HTR-8/SVneo (cell line): Measurements from ENCODE around the gene PIGB.
"Not testable (repeated sequence)": the region's sequence is repeated elsewhere in the genome, so short reads cannot be mapped to it uniquely, and the experiment has no call there.

Experiments used
- DNase-seq: peaks from one replicate; pipeline ENCODE4 v3.0.0; 2011; ENCODE audit warnings: low spot score, mixed read lengths; ENCODE audit not compliant: insufficient read length
- FAIRE-seq: peaks from 2 replicates; lab custom pipeline; 2011; peaks lifted over from hg19 to GRCh38; lab: Jason Lieb, UNC

Gene PIGB

DNA sequence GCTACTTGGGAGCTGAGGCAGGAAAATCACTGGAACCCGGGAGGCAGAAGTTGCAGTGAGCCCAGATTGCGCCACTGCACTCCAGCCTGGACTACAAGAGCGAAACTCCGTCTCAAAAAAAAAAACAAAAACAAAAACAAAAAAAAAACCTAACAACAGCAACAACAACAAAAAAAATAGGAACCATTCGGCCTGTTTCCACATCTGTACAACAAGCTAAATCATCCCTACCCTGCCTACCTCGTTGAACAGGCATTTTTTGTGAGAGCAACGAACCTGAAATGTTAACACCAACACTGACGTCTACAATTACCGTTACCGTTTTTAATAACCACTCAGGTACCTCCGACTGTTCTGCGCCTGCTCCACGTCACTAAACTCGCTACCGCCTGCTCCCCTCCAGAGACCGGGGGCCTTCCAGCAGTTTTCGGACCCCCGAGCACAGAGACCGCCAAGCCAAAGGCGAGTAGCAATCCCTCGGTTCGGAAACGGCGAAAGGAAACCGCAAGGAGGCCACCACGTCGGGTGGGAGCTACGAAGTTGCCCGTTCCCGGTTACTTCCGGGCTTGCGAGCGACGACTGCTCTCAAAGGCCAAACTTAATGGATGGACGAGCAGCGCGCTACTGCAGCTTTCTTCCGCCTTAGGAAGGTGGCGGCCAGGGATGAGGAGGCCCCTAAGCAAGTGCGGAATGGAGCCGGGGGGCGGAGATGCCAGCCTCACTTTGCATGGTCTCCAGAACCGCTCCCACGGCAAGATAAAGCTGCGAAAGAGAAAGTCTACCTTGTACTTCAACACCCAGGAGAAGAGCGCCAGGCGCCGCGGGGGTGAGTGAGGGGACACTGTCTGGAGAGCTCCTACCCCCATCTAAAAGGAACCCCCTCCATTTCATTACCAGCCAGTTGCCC, at the start of gene PIGB, which contains the start of gene PIGBOS1:
Gene PIGB, plus strand, starts transcription at position 635 of the 907 bp plus-strand sequence. Its CDS starts 29 bp downstream, at position 664.
Gene PIGBOS1, minus strand, starts transcription at position 536 of the 907 bp plus-strand sequence. CDS start 1,331 bp downstream, outside the sequence.
- peak; percentile 28 for FAIRE-seq

DNA sequence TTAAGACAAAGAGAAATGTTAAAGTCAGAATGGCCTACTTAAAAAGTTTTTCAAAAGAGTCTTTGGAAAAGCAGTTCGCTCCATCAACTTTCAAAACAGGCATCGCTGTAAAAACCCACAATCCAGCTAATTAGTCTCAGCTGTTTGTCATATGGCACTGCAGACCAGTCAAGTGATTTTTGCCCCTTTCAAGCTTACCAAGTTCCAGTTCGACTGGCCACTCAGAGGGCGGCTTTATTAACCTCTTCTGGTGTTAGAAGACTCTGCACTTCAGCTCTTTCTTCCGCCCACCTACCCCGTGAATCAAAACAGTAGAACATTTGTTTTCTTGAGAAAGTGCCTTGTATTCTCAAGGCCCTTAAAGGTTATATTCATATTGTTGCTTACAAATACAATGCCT, 48.7 kb upstream of the PIGB start:
- DNase-seq (no peak), FAIRE-seq (no peak)

More for the DNA sequence above, at the start of gene PIGB, which contains the start of gene PIGBOS1:
- DNase-seq: peak; percentile 75

DNA sequence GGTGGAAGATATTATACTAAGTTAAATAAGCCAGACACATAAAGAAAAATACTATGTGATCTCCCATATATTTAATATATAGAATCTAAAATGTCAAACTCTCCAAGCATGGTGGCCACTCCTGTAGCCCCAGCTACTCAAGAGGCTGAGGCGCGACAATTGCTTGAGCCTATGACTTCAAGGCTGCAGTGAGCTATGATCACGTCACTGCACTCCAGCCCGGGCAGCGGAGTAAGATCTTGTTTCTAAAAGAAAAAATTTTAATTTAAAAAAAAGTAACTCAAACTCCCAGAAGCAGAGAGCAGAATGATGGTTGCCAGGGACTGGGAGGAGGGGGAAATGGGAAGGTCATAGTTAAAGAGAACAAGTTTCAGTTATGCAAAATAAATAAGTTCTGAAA, 42.7 kb upstream of the PIGB start:
- DNase-seq: no peak
- no peak for FAIRE-seq

DNA sequence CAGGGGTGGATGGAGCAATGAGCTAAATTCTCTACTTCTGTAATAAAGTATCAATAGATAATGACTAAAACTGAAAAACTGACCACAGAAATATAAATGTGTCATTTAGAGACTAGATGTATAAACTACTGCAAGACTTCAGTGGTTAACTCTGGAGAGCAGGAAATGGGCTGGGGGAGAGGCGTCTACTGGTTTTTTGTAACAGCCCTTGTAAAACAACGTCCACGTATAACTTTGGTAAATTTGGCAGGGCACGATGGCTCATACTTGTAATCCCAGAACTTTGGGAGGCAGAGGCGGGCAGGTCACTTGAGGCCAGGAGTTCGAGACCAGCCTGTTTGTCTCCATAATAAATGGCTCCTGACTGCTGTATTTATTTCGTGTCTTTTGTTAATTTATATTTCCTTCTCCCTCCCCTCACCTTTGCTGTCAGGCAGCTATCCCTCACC, 41.9 kb upstream of the PIGB start:
- FAIRE-seq (no peak), DNase-seq (no peak)

DNA sequence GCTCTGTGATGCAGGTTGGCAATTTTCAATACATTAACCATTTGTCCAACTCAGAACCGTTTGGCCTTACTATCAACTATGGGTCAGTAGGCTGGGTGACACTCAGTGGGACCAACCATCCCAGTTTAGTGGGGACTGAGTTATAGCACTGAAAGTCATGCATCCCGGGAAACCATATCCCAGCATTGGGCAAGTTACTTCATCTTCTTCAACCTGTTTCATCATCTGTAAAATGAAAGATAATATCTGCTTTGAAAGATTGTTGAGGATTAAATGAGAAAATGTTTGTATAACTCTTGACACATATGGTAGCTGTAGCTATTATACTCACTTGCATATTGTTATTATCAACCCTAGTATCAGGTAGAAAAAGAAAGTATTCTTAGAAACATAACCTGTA, 41.3 kb upstream of the PIGB start:
- FAIRE-seq (no peak), DNase-seq (no peak)

DNA sequence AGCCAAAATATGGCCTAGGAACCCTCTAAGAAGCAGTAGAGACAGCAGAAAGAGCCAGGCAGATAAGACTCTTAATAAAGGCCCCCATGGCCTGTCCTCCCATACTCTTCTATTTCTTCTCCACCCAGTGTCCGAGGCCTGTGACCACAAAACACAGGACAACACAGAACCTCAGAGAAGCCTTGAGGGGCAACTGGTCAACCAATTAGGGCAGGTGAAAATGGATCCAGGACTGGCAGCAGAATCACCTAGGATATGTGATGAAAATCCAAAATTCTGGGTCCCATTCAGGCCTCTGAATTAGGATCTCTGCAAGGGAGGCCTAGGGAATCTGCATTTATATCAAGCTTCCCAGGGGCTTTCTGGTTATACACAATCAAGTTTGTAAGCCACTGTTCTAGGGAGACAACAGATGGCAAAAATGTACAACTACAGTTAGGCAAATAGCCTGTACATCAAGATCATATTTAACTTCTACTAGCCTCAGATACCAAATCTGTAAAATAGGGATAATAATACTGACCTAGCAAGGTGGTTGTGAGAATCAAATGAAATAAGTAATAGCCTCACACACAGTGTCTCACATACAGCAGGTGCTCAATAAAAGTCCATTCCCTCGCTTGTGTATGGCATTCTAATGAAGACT, 39.8 kb upstream of the PIGB start:
- FAIRE-seq (no peak), DNase-seq (no peak)

DNA sequence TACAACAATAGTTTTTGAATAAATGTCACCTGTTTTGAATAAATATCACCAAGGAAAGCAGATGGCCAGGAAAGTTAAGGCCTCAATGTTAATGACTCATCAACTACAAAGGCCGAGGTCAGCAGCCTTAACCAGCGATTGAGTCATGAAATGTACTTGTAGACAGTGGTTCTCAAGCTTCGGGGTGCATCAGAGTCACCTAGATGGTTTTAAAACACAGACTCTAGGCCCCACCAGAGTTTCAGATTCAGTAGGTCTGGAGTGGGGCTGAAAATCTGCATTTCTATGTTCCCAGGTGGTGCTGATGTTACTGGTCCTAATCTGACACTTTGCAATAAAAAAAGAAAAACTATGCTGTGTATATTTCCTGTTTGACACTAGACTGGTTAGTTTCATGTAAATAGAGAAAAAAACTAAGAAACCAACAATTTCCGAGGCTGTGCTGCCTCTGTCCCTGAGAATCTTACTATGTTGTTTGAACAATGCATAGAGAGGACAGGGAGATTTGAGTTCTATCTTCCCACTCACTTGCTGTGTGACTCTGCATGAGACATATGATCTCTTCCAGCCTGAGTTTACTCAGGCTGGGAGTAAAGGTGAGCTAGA, 39.2 kb upstream of the PIGB start:
- FAIRE-seq: no peak
- DNase-seq: no peak

DNA sequence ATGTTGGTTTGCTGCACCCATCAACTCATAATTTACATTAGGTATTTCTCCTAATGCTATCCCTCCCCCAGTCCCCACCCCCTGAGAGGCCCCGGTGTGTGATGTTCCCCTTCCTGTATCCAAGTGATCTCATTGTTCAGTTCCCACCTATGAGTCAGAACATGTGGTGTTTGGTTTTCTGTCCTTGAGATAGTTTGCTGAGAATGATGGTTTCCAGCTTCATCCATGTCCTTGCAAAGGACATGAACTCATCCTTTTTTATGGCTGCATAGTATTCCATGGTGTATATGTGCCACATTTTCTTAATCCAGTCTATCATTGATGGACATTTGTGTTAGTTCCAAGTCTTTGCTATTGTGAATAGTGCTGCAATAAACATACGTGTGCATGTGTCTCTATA, 38.4 kb upstream of the PIGB start:
- FAIRE-seq, DNase-seq: not testable (repeated sequence)

DNA sequence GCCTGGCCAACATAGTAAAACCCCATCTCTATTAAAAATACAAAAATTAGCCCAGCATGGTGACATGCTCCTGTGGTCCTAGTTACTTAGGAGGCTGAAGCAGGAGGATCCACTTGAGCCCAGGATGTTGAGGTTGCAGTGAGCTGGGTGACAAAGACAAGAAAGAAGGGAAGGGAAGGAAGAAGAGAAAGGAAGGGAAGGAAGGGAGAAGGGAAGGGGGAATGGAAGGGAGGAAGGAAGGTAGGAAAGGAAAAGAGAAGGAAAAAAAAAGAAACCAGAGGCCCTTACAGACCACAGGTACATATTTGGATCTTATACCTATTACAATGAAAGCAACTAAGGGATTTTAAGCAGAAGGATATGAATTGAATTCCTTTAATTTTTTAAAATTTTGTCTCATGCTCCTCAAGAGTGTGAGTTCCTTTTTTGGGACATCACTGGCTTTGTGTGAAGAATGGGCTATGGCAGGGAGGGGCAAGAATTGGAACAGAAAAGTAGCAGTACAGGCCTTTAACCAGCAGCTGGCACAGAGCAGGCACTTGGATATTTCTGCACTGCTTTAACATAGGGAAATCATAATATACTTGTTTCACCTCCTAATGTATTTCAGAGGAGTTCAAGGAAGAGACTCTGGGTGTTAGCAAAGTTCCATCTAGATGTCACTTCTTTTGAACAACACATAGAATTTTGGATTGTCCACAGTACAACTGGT, 37.3 kb upstream of the PIGB start:
- no peak for DNase-seq
- no peak for FAIRE-seq

DNA sequence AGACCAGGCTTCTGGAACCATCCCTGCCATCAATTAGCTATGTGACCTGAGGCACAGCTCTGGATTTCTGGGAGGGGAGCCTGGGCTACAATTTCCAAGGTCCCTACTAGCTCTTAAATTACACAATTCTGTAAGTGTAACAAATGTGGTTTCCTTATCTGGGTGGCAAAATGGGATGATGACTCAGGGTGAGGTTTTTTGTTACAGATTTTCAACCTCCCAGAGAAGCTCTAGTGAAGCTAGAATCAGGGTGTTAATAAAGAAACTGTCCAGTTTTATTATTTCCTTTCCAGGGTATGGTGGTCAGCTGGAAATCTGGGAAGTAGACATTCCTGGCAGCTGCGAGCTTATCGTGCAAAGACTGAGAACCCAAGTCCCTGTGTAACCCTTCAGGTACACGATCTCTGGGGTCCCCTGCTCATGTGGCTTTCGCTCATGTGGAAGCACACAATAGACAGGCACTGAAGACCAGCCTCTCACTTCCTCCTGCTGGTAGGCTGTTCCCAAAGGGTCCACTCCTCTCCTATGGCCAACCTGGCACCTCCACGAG, 36.7 kb upstream of the PIGB start:
- FAIRE-seq (no peak), DNase-seq (no peak)

DNA sequence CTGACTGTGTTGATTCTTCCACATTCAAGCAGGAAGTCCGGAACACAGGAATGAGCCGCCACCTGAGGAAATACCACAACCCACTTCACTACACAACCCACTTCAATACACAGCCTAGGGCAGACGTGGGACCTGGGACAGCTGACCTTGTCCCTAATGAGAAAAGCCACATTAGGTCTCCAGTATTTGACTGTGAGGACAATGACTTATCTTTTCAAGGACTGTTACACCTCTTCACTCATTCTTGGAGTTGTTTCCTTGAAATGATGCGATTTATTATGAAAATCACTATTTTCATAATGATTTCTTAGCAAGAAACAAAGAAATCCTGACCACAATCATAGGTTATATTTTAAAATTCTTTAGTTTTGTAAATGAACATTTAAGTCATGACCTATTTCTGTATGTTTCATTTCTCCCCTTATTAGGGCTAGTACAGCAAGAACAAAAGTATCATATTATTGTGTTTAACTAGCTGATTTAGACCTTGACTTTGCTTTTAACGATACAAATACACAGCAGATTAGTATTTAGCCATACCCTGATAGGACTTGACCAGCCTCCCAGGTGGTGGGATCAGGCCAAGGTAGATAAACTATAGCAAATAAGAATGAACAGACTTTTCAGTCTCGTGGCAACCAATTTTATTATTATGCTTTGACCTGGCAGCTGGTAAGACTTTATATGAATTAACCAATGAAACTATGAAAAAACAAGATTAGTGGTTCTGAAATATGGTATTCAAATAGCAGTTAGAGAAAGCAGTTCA, 35.5 kb upstream of the PIGB start:
- FAIRE-seq: no peak
- DNase-seq: no peak

DNA sequence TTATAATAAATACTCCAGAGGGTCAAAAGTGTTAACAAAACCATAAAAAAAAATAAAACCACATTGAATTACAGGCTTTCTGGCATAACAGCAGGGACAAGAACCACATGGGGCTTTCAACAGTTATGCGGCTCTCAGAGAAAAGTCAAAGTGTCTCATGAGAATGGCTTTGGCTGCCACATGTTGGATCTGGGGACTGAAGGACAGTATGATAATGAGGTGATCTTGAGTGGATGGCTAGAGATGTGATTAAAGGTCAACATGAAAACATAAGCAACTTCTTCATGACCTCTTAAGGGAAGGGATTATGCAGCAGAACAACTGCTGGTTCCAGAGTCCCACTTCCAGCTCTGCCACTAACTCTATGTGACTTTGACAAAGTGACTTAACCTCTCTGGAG, 34.6 kb upstream of the PIGB start:
- no peak for DNase-seq
- no peak for FAIRE-seq

DNA sequence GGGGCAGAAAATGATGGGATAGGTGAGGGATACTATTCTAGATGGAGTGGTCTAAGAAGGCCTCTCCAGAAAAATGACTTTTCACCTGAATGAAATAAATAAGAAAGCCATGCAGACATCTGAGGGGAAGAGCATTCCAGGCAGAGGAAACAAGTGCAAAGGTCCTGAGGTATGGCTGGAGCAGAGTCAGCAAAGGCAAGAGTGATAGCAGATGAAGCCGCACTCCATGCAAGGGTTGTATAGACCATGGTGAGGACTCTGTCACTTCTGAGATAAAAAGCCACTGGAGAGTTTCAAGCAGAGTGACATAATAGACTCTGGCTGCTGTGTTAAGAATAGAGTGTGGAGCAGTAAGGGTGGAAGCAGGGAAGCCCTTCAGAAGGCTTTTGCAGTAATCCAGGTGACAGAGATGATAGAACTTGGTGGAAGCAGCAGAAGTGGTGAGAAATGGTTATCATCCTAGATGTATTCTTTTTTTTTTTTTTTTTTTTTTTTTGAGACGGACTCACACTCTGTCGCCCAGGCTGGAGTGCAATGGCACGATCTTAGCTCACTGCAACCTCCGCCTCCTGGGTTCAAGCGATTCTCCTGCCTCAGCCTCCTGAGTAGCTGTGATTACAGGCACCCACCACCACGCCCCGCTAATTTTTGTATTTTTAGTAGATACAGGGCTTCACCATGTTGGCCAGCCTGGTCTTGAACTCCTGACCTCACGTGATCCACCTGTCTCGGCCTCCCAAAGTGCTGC, 32.4 kb upstream of the PIGB start:
- DNase-seq, FAIRE-seq: not testable (repeated sequence)

DNA sequence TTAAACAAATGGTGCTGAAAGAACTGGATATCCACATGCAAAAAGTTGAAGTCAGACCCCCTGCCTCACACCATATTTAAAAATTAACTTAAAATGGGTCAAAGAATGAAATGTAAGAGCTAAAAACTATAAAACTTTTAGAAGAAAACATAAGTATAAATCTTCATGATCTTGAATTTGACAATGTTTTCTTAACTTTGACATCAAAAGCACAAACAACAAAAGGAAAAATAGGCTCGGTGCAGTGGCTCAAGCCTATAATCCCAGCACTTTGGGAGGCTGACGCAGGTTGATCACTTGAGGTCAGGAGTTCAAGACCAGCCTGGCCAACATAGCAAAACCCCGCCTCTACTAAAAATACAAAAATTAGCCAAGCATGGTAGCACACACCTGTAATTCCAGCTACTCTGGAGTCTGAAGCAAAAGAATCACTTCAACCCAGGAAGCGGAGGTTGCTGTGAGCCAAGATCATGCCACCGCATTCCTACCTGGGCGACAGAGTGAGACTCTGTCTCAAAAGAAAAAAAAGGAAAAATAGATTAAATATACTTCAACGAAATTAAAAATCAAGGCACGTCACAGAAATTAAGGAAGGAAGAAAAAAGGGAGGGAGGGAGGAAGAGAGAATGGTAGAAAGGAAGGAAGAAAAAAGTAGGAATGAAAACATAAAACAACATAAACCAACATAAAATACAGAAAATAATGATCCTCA, 30.9 kb upstream of the PIGB start:
- DNase-seq (no peak), FAIRE-seq (no peak)

DNA sequence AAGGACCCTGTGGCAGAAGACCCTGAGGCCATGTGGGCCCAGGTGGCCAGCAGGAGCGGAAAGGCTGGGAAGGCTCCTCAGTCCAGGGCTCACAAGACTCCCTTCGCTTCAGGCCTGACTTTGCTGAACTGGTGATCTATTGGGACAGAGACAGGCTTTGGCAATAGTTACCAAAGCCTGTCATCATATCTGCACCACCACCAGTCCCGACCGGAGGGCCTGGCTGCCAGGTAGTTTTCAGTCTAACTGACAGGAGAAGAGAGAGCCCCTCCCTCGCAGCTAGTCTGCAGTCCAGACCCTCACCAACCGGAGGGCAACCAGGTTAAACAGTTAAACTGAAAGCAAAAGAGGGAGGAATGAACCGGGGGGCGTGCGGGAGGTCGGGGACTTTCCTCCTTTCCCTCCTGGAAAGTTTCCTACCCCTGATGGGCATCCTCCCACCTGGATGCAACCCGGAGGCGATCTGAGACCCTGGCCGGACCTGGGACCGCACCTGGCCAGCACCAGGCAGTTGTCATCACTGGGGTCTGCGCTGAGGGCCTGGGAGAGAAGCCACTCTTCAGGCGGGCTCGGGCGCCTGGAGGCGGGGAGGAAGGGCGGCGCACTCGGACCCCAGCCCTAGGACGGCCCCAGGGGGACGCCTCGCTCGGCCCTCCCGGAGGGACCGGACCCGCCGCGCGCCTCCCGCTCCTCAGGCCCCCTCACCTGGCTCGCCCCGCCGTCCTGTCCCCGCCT, 29.8 kb upstream of the PIGB start:
- DNase-seq (no peak), FAIRE-seq (no peak)

DNA sequence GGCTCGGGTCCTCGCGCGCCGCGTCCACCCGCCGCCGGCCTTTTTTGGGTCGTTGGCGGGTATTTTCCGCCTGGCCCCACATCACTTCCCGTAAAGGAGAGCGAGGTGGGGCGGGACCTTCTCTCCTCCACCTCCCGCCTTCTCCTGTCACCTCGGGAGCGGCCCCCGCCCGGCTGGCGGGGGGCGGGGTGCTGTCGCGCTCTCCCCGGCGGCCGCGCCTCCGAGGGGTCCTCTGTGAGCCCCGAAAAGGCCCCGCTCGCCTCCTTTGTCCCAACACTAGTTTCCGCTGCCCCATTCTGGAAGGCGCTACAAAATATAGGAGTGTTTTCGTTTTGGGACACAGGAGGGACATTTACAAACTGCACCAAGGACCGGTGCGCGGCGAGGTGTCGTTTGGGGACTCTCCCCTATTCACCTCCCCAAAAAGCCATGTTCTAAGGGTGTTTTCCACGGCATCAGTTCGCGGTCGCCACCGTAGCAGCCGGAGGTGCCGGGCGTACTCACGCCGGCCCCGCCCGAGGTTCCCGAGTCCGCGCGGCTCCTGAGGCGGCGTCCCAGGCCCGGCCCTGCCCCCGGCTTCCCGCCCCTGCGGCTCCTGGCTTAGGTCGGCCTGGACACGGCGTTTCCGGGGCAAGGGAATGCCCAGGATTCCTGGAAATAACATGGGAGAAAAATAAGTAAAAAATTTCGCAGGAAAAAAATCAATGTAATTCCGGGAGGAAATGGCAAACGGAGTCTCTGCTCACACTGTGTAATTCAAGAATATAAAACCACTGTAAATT, 29.1 kb upstream of the PIGB start, which contains the start of gene RAB27A:
Gene RAB27A, minus strand, starts transcription at position 68 of the 782 bp plus-strand sequence. CDS start 54,879 bp downstream, outside the sequence.
- DNase-seq (peak; percentile 66), FAIRE-seq (no peak)
